Measurements from ENCODE around the gene TRIM62. TPM values are rescaled to one million over a fixed set of nuclear protein-coding genes. Genes with fewer than 3 reads are reported as not detected.

TRIM62 gene
- total RNA-seq, 2 experiments from 2014 or later, result 2.4 to 8.4 TPM

DNA sequence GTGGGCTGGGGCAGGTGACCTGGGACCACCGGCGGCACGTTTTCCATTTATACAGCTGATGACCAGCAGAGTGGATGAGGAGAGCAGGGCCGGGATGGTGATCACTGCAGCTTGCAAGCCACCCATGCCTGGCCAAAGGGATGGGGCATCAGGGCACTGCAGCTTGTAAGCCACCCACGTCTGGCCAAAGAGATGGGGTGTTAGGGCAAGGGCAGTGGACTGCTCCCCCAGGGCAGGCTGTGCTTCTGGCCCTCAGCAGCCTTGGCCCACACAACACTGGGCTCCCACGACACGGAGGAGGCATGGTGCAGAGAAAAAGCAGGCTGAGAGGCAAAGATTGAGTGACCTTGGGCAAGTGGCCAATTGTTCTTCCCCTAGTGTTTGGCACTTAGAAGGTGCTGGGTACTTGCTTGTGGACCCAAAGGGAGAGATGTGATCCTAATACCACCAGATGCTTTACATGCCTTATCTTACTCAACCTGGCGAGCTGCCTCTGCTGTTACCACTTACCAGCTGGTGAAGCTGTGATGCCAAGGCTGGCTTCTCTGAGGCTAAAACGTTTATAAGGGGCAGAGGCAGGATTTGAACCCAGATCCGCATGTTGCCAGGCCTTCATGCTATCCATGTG is 48.3 kb downstream of the TRIM62 start:
- Histone ChIP-seq H3K9me3 (ENCODE audit: low read length) (no peaks in the 10 kb centered on the region), H3K27ac (ENCODE audit: low read depth, low read length, poor library complexity, severe bottlenecking) (no peak overlapping the region), H3K36me3 (ENCODE audit: insufficient read depth, low read length) (no peaks in the 10 kb centered on the region), H4K20me1 (ENCODE audit: insufficient read depth, low read length) (no peaks in the 10 kb centered on the region), H2AFZ (ENCODE audit: low read length) (no peak overlapping the region), H3K4me3 (ENCODE audit: low read depth, low read length, poor library complexity, severe bottlenecking) (no peak overlapping the region), H3K4me2 (ENCODE audit: low read length) (no peak overlapping the region), H3K9me2 (ENCODE audit: insufficient read depth, low read length) (no peaks in the 10 kb centered on the region), H3K79me2 (ENCODE audit: insufficient read depth, low read depth, low read length) (no peaks in the 10 kb centered on the region), H3K4me1 (ENCODE audit: insufficient read depth, low read length, poor library complexity, severe bottlenecking) (peaks cover 4% of the 10 kb centered on the region)
- TF ChIP-seq, protein P1, sequence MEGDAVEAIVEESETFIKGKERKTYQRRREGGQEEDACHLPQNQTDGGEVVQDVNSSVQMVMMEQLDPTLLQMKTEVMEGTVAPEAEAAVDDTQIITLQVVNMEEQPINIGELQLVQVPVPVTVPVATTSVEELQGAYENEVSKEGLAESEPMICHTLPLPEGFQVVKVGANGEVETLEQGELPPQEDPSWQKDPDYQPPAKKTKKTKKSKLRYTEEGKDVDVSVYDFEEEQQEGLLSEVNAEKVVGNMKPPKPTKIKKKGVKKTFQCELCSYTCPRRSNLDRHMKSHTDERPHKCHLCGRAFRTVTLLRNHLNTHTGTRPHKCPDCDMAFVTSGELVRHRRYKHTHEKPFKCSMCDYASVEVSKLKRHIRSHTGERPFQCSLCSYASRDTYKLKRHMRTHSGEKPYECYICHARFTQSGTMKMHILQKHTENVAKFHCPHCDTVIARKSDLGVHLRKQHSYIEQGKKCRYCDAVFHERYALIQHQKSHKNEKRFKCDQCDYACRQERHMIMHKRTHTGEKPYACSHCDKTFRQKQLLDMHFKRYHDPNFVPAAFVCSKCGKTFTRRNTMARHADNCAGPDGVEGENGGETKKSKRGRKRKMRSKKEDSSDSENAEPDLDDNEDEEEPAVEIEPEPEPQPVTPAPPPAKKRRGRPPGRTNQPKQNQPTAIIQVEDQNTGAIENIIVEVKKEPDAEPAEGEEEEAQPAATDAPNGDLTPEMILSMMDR (conservative IDR thresholded peaks at IDR 0.05; ENCODE audit: low read length), result no peak
- no peak for TF ChIP-seq EZH2phosphoT487 (IDR thresholded peaks at IDR 0.05; ENCODE audit: borderline replicate concordance, low read depth, low read length)
- no peak for DNase-seq (ENCODE audit: low spot score)
- intact Hi-C loops (cut with micrococcal nuclease; ENCODE audit: unreplicated experiment), result no loop called here
- POLR2A ChIA-PET, result no interaction called here
- CTCF ChIA-PET (ENCODE audit: unreplicated experiment), result no interaction called here
- BruUV-seq (replicated peaks), result no TSS peak

DNA sequence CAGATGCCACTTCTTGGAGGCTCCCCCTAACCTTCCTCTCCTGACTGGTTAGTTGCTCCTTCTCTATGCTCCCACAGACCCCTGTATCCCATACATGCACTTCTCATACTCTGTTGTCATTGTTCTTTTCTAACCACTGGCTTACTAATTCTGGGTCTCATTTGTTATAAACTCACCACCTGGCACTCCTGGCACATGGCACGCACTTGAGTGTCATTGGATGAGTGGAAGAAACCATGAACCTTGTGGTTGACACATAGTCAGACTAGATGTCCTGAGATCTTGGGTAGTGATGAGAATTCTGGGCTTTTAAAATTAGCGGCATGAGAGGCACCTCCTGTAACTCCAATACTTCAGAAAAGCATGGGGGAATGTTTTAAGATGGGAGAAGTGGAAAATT is 49.3 kb downstream of the TRIM62 start:
- Histone ChIP-seq H2AFZ (ENCODE audit: low read length) (no peak overlapping the region), H3K9me2 (ENCODE audit: insufficient read depth, low read length) (no peaks in the 10 kb centered on the region), H3K4me1 (ENCODE audit: insufficient read depth, low read length, poor library complexity, severe bottlenecking) (peaks cover 14% of the 10 kb centered on the region), H3K79me2 (ENCODE audit: insufficient read depth, low read depth, low read length) (no peaks in the 10 kb centered on the region), H4K20me1 (ENCODE audit: insufficient read depth, low read length) (no peaks in the 10 kb centered on the region), H3K9me3 (ENCODE audit: low read length) (no peaks in the 10 kb centered on the region), H3K36me3 (ENCODE audit: insufficient read depth, low read length) (no peaks in the 10 kb centered on the region), H3K4me3 (ENCODE audit: low read depth, low read length, poor library complexity, severe bottlenecking) (no peak overlapping the region), H3K27ac (ENCODE audit: low read depth, low read length, poor library complexity, severe bottlenecking) (no peak overlapping the region), H3K4me2 (ENCODE audit: low read length) (no peak overlapping the region)
- TF ChIP-seq, protein P1 (conservative IDR thresholded peaks at IDR 0.05; ENCODE audit: low read length), result no peak
- TF ChIP-seq EZH2phosphoT487 (IDR thresholded peaks at IDR 0.05; ENCODE audit: borderline replicate concordance, low read depth, low read length), result no peak
- DNase-seq (ENCODE audit: low spot score), result no peak
- BruUV-seq (replicated peaks), result no TSS peak
- intact Hi-C loops (cut with micrococcal nuclease; ENCODE audit: unreplicated experiment), result no loop called here
- POLR2A ChIA-PET, result interaction anchor here (0.6 kb wide), 1 partner anchor 290 kb away, joined by 3 read pairs; no protein-coding TSS in a partner anchor
- CTCF ChIA-PET (ENCODE audit: unreplicated experiment), result no interaction called here

DNA sequence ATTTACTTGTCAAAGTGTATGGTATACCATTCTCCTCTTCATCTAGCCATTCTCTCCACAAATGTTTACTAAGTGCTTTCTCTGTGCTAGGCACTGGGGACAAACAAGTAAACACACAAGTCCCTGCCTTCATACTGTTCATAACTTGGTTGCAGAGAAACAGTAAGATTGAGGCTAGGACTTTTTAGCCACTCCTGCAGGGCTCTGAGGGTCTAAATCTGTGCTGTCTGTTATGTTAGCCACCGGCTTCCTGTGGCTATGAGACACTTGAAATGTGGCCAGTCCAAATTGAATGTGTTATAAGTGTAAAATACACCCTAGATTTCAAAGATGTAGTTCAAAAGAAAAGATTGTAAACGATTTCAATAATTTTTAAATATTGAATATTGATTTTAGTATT is 50.7 kb downstream of the TRIM62 start:
- POLR2A ChIA-PET, result interaction anchor here (0.6 kb wide), 1 partner anchor 18 kb away, joined by 3 read pairs; no protein-coding TSS in a partner anchor
- intact Hi-C loops (cut with micrococcal nuclease; ENCODE audit: unreplicated experiment), result no loop called here
- H4K20me1 ChIP-seq (ENCODE audit: insufficient read depth, low read length), result no peaks in the 10 kb centered on the region

More for the DNA sequence above, 50.7 kb downstream of the TRIM62 start:
- no peak overlapping the region for H3K4me2 ChIP-seq (ENCODE audit: low read length)
- peaks cover 22% of the 10 kb centered on the region for H3K4me1 ChIP-seq (ENCODE audit: insufficient read depth, low read length, poor library complexity, severe bottlenecking)
- no TSS peak for BruUV-seq (replicated peaks)
- TF ChIP-seq, protein P1 (conservative IDR thresholded peaks at IDR 0.05; ENCODE audit: low read length), result no peak
- no peak for TF ChIP-seq EZH2phosphoT487 (IDR thresholded peaks at IDR 0.05; ENCODE audit: borderline replicate concordance, low read depth, low read length)
- no peak overlapping the region for H3K27ac ChIP-seq (ENCODE audit: low read depth, low read length, poor library complexity, severe bottlenecking)
- CTCF ChIA-PET (ENCODE audit: unreplicated experiment), result no interaction called here
- DNase-seq (ENCODE audit: low spot score), result no peak
- H3K36me3 ChIP-seq (ENCODE audit: insufficient read depth, low read length), result no peaks in the 10 kb centered on the region
- no peak overlapping the region for H3K4me3 ChIP-seq (ENCODE audit: low read depth, low read length, poor library complexity, severe bottlenecking)
- H3K9me2 ChIP-seq (ENCODE audit: insufficient read depth, low read length), result no peaks in the 10 kb centered on the region
- H3K9me3 ChIP-seq (ENCODE audit: low read length), result no peaks in the 10 kb centered on the region
- H2AFZ ChIP-seq (ENCODE audit: low read length), result no peak overlapping the region
- H3K79me2 ChIP-seq (ENCODE audit: insufficient read depth, low read depth, low read length), result peaks cover 4% of the 10 kb centered on the region; the same call in 1 of the 2 replicates
